HG03521 (cell line): ENCODE results near the gene ELFN2.

ENCODE experiments used
- ATAC-seq: cut with Tn5 transposase; IDR thresholded peaks from one replicate; pipeline ENCODE4 v1.9.1; 2021; ENCODE audit warnings: mild to moderate bottlenecking, moderate library complexity; ENCODE audit not compliant: unreplicated experiment

ELFN2 gene

GRCh38 chr22:37318364-37319109, 108.7 kb downstream of the ELFN2 start:
- no peak for ATAC-seq
